ENCODE measurements around the gene REX1BD. TPM values are rescaled to one million over a fixed set of nuclear protein-coding genes. Genes with fewer than 3 reads are reported as not detected.

REX1BD gene
- total and polyA plus RNA-seq, 2 of the 13 experiments (the other 11 are each of a cell fraction or from before 2014, with no cell fraction given) = 7.5 to 25.4 TPM

- TF ChIP-seq NCOR1 (IDR thresholded peaks at IDR 0.05; ENCODE audit: borderline replicate concordance, low read length) = peak; percentile 41
- TF ChIP-seq FOXM1 (CRISPR knock-in tag; IDR thresholded peaks at IDR 0.05) = no peak
- no peak for TF ChIP-seq SNAI1 (CRISPR knock-in tag; IDR thresholded peaks at IDR 0.05; ENCODE audit: borderline replicate concordance)
- no peak for TF ChIP-seq NR0B2 (CRISPR knock-in tag; IDR thresholded peaks at IDR 0.05)
- no peak for TF ChIP-seq SP140L (CRISPR knock-in tag; IDR thresholded peaks at IDR 0.05; ENCODE audit: borderline replicate concordance)
- no peak for TF ChIP-seq ZNF484 (CRISPR knock-in tag; IDR thresholded peaks at IDR 0.05; ENCODE audit: borderline replicate concordance, low read depth)
- TF ChIP-seq SPEN (CRISPR knock-in tag; IDR thresholded peaks at IDR 0.05; ENCODE audit: low read depth) = no peak
- TF ChIP-seq ZBTB14 (CRISPR knock-in tag; IDR thresholded peaks at IDR 0.05) = no peak
- TF ChIP-seq ATF7 (IDR thresholded peaks at IDR 0.05) = no peak
- TF ChIP-seq ATF7 (CRISPR knock-in tag; IDR thresholded peaks at IDR 0.05) = no peak
- TF ChIP-seq CBX5 (CRISPR knock-in tag; IDR thresholded peaks at IDR 0.05; ENCODE audit: borderline replicate concordance) = no peak
- TF ChIP-seq HOXA7 (CRISPR knock-in tag; IDR thresholded peaks at IDR 0.05) = no peak
- no peak for TF ChIP-seq ZBTB25 (CRISPR knock-in tag; IDR thresholded peaks at IDR 0.05)
- TF ChIP-seq GATAD2A (CRISPR knock-in tag; IDR thresholded peaks at IDR 0.05) = peak; percentile 45; the same call in 1 of the 2 replicates
- TF ChIP-seq ZNF432 (CRISPR knock-in tag; IDR thresholded peaks at IDR 0.05; ENCODE audit: borderline replicate concordance) = no peak
- TF ChIP-seq FOXA1 (IDR thresholded peaks at IDR 0.05) = no peak
- TF ChIP-seq FOXA1 (CRISPR knock-in tag; IDR thresholded peaks at IDR 0.05) = peak; percentile 29; the same call in 1 of the 2 replicates
- no peak for TF ChIP-seq AGO1 (IDR thresholded peaks at IDR 0.05; ENCODE audit: low read depth, low read length, poor library complexity, severe bottlenecking)
- no peak for TF ChIP-seq ONECUT2 (CRISPR knock-in tag; IDR thresholded peaks at IDR 0.05)
- TF ChIP-seq ZNF407 (CRISPR knock-in tag; IDR thresholded peaks at IDR 0.05; ENCODE audit: not compliant biosample characterization) = no peak
- TF ChIP-seq ZC3H4 (CRISPR knock-in tag; IDR thresholded peaks at IDR 0.05; ENCODE audit: borderline replicate concordance) = no peak
- TF ChIP-seq HOXD1 (CRISPR knock-in tag; IDR thresholded peaks at IDR 0.05) = no peak
Measured at GRCh38 chr19:18609717-18610051, 21.1 kb downstream of the REX1BD start (continued).
